ENCODE results near the gene KCND3. TPM values are rescaled to one million over a fixed set of nuclear protein-coding genes. Genes with fewer than 3 reads are reported as not detected.

The KCND3 gene
- total RNA-seq, 1 experiment from 2014 or later, result 0.15 TPM

DNA sequence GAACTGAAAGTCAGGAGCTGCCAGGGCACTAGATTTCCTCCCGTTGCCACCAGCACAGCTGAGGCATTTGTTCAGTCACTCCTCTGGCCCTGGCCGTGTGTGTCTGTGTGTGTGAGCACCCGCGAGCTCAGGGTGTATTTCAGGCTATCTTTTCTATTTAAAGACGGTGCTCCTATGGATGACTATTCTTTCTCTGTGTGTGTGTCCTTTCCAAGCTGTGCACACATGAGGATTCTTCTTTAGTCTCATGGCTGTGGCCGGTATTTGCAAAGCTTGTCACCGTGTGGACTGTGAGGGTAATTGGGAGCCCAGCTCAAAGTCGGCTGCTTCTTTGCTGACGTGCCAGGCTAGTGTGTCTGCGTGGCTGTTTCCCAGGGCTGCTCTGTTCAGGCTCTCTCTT is 3.0 kb upstream of the KCND3 start:
- H2AK5ac ChIP-seq (ENCODE audit: insufficient read length, low read length), result no peak overlapping the region
- no peak overlapping the region for H2AFZ ChIP-seq (ENCODE audit: low read length)
- H4K8ac ChIP-seq (replicated peaks; ENCODE audit: insufficient read length, low read depth, low read length), result no peak overlapping the region
- H3K23me2 ChIP-seq (ENCODE audit: insufficient read length, low read depth, low read length, poor library complexity, severe bottlenecking), result peaks cover 21% of the 10 kb centered on the region
- H3K9ac ChIP-seq (ENCODE audit: extremely low read depth, insufficient read length, low read length), result no peak overlapping the region
- no peaks in the 10 kb centered on the region for H3K9me3 Mint-ChIP-seq
- no peak overlapping the region for H4K5ac ChIP-seq (ENCODE audit: insufficient read length, low read depth, low read length)
- no peak overlapping the region for H3K18ac ChIP-seq (ENCODE audit: insufficient read length, low read depth, low read length)
- no peak overlapping the region for H4K91ac ChIP-seq (ENCODE audit: insufficient read length, low read depth, low read length)
- H3K4me3 Mint-ChIP-seq, result no peak overlapping the region
- H3K27me3 Mint-ChIP-seq (ENCODE audit: low read depth), result peaks cover 66% of the 10 kb centered on the region
- H2BK5ac ChIP-seq (ENCODE audit: insufficient read length, low read length), result no peak overlapping the region
- no peak overlapping the region for H3K27ac Mint-ChIP-seq
- peaks cover 26% of the 10 kb centered on the region for H3K27me3 ChIP-seq (ENCODE audit: insufficient read depth, low read length)
- H2BK120ac ChIP-seq (ENCODE audit: low read depth, low read length, poor library complexity, severe bottlenecking), result no peak overlapping the region
- no peaks in the 10 kb centered on the region for H3K79me1 ChIP-seq (ENCODE audit: insufficient read depth, low read depth, low read length, poor library complexity, severe bottlenecking)
- no peak overlapping the region for H3K4me2 ChIP-seq (ENCODE audit: insufficient read depth, insufficient read length, low read length)
- no peaks in the 10 kb centered on the region for H3K79me2 ChIP-seq (ENCODE audit: insufficient read depth, low read length)
- no peak for DNase-seq
- no CpG with 5 or more reads among the region's 10 CpGs for WGBS (ENCODE audit: extremely low coverage, insufficient read length, low lambda C conversion rate)
- H2BK15ac ChIP-seq (ENCODE audit: low read depth, low read length), result no peak overlapping the region
- H3K23ac ChIP-seq (ENCODE audit: insufficient read length, low read depth, low read length), result no peak overlapping the region
- H2BK20ac ChIP-seq (ENCODE audit: low read depth, low read length, poor library complexity, severe bottlenecking), result no peak overlapping the region
- H4K20me1 ChIP-seq (ENCODE audit: control insufficient read depth, insufficient read depth, insufficient read length), result no peaks in the 10 kb centered on the region
- no peak overlapping the region for H3K14ac ChIP-seq (ENCODE audit: insufficient read depth, low read length)
- no peak overlapping the region for H3K56ac ChIP-seq (ENCODE audit: insufficient read length, low read depth, low read length)
- H3K36me3 Mint-ChIP-seq (ENCODE audit: insufficient read depth in 1 of 3, low read depth in 3 of 3), result no peaks in the 10 kb centered on the region; a peak in 1 of 7 replicates
- H3K27ac ChIP-seq (ENCODE audit: insufficient read length, low read depth, low read length), result no peak overlapping the region
- H3K4ac ChIP-seq (ENCODE audit: low read depth, low read length), result no peak overlapping the region
- H3T11ph ChIP-seq (ENCODE audit: low read length), result no peak overlapping the region
- H3K4me1 ChIP-seq (ENCODE audit: insufficient read depth, low read length), result no peaks in the 10 kb centered on the region
- TF ChIP-seq, protein P1, sequence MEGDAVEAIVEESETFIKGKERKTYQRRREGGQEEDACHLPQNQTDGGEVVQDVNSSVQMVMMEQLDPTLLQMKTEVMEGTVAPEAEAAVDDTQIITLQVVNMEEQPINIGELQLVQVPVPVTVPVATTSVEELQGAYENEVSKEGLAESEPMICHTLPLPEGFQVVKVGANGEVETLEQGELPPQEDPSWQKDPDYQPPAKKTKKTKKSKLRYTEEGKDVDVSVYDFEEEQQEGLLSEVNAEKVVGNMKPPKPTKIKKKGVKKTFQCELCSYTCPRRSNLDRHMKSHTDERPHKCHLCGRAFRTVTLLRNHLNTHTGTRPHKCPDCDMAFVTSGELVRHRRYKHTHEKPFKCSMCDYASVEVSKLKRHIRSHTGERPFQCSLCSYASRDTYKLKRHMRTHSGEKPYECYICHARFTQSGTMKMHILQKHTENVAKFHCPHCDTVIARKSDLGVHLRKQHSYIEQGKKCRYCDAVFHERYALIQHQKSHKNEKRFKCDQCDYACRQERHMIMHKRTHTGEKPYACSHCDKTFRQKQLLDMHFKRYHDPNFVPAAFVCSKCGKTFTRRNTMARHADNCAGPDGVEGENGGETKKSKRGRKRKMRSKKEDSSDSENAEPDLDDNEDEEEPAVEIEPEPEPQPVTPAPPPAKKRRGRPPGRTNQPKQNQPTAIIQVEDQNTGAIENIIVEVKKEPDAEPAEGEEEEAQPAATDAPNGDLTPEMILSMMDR (conservative IDR thresholded peaks at IDR 0.05), result no peak
- H3K9me3 ChIP-seq (ENCODE audit: control insufficient read depth, low read depth, low read length), result no peaks in the 10 kb centered on the region
- peaks cover 21 to 31% of the 10 kb centered on the region in 2 experiments for H3K4me1 Mint-ChIP-seq
- H2BK12ac ChIP-seq (ENCODE audit: insufficient read length, low read depth, low read length), result no peak overlapping the region

Data from H9 (cell line).